Measurements from ENCODE around the gene SYCP1.
"Not testable (repeated sequence)": the region's sequence is repeated elsewhere in the genome, so short reads cannot be mapped to it uniquely, and the experiment has no call there.

Gene SYCP1

GRCh38 chr1:114854693-114855320 lies at the start of gene SYCP1:
Gene SYCP1 (plus strand): TSS chr1:114854863. CDS start chr1:114855465, 602 bp downstream.
- no peak for DNase-seq

GRCh38 chr1:114819869-114820268 lies 34.8 kb upstream of the SYCP1 start:
- no peak for DNase-seq

GRCh38 chr1:114820392-114820791 lies 34.3 kb upstream of the SYCP1 start:
- DNase-seq = no peak

- DNase-seq = no peak
These were observed 32.7 kb upstream of the SYCP1 start for GRCh38 chr1:114821978-114822377.

GRCh38 chr1:114828251-114828650 lies 26.4 kb upstream of the SYCP1 start:
- no peak for DNase-seq

- DNase-seq = not testable (repeated sequence)
These were observed 24.6 kb upstream of the SYCP1 start for GRCh38 chr1:114830075-114830474.

GRCh38 chr1:114831276-114831994 lies 23.2 kb upstream of the SYCP1 start:
- no peak for DNase-seq

GRCh38 chr1:114832057-114832456 lies 22.6 kb upstream of the SYCP1 start:
- no peak for DNase-seq

GRCh38 chr1:114833421-114833820 lies 21.2 kb upstream of the SYCP1 start:
- no peak for DNase-seq

- no peak for DNase-seq
These were observed 10.4 kb upstream of the SYCP1 start for GRCh38 chr1:114844270-114844669.

- DNase-seq = no peak
These were observed 1.1 kb upstream of the SYCP1 start for GRCh38 chr1:114853584-114853983.

GRCh38 chr1:114861384-114861783 lies 6.7 kb downstream of the SYCP1 start:
- DNase-seq = no peak

GRCh38 chr1:114892194-114892918 lies 37.7 kb downstream of the SYCP1 start:
- no peak for DNase-seq

GRCh38 chr1:114896795-114897194 lies 42.1 kb downstream of the SYCP1 start:
- no peak for DNase-seq

- no peak for DNase-seq
These were observed 47.2 kb downstream of the SYCP1 start for GRCh38 chr1:114901814-114902213.

- DNase-seq = no peak
These were observed 47.7 kb downstream of the SYCP1 start for GRCh38 chr1:114902343-114902742.

- no peak for DNase-seq
These were observed 48.8 kb downstream of the SYCP1 start for GRCh38 chr1:114903480-114903879.

- DNase-seq = not testable (repeated sequence)
These were observed 61.1 kb downstream of the SYCP1 start for GRCh38 chr1:114915720-114916119.

- DNase-seq = no peak
These were observed 71.9 kb downstream of the SYCP1 start for GRCh38 chr1:114926607-114927006.

- DNase-seq = no peak
These were observed 72.7 kb downstream of the SYCP1 start for GRCh38 chr1:114927401-114927800.

- DNase-seq = no peak
These were observed 101.9 kb downstream of the SYCP1 start for GRCh38 chr1:114956570-114956969.

GRCh38 chr1:114959423-114959822 lies 104.8 kb downstream of the SYCP1 start:
- DNase-seq = no peak

- no peak for DNase-seq
These were observed 122.2 kb downstream of the SYCP1 start for GRCh38 chr1:114976891-114977290.
